Measurements from ENCODE around the gene CD28. TPM values are rescaled to one million over a fixed set of nuclear protein-coding genes. Genes with fewer than 3 reads are reported as not detected.

The CD28 gene
- total RNA-seq, 3 donors from 2014 or later (not counting 1 experiment from before 2014, with no cell fraction given): 0.54 to 3.5 (median 3.3) TPM

DNA sequence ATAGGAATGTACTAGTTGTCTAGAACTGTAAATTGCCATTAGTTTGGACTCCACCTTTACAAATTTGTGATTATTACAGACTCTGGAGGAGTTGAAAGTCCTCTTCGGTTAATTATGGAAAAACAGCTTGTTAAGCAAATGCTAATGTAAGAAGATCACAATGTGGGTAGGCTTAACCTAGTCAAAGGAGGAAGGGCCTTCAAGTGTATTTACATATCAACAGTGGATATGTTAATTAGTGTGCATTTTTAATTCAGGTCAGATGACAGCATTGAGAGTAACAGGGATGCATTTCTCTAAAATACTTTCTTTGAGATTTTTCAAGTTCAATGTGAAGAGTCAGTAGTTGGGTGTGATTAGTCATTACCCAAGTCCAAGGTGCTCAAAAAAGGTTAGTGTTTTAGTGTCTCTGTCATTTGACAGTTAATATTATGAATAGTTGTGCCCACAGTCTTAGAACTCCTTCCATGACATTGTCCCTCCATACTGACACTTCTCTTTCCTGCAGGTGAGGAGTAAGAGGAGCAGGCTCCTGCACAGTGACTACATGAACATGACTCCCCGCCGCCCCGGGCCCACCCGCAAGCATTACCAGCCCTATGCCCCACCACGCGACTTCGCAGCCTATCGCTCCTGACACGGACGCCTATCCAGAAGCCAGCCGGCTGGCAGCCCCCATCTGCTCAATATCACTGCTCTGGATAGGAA, 28.0 kb downstream of the CD28 start:
- H3K4me3 Mint-ChIP-seq: no peak overlapping the region
- no peak overlapping the region for H3K27ac ChIP-seq (ENCODE audit: low read length)
- no peaks in the 10 kb centered on the region for H3K9me3 Mint-ChIP-seq
- H3K27me3 Mint-ChIP-seq (ENCODE audit: low read depth in 2 of 2): no peaks in the 10 kb centered on the region
- no peak overlapping the region for H3K27ac Mint-ChIP-seq
- ATAC-seq (no peak), DNase-seq (no peak)
- intact Hi-C loops (cut with micrococcal nuclease): no loop called here
- no peaks in the 10 kb centered on the region for H3K4me1 ChIP-seq (ENCODE audit: control insufficient read depth, insufficient read depth, low read length)
- no peak overlapping the region for H3K4me3 ChIP-seq (ENCODE audit: low read length)
- no peaks in the 10 kb centered on the region for H3K36me3 Mint-ChIP-seq
- no peaks in the 10 kb centered on the region for H3K9me3 ChIP-seq (ENCODE audit: control insufficient read depth, insufficient read depth, low read length)
- peaks cover 0 to 6% of the 10 kb centered on the region in 2 donors for H3K4me1 Mint-ChIP-seq
- WGBS (ENCODE audit: insufficient coverage): 95% methylated on average over 12 of the region's 12 CpGs
- H3K36me3 ChIP-seq (ENCODE audit: control insufficient read depth, insufficient read depth, low read length): no peaks in the 10 kb centered on the region
- no peaks in the 10 kb centered on the region for H3K27me3 ChIP-seq (ENCODE audit: control insufficient read depth, insufficient read depth, low read length)
- TF ChIP-seq, protein P1, sequence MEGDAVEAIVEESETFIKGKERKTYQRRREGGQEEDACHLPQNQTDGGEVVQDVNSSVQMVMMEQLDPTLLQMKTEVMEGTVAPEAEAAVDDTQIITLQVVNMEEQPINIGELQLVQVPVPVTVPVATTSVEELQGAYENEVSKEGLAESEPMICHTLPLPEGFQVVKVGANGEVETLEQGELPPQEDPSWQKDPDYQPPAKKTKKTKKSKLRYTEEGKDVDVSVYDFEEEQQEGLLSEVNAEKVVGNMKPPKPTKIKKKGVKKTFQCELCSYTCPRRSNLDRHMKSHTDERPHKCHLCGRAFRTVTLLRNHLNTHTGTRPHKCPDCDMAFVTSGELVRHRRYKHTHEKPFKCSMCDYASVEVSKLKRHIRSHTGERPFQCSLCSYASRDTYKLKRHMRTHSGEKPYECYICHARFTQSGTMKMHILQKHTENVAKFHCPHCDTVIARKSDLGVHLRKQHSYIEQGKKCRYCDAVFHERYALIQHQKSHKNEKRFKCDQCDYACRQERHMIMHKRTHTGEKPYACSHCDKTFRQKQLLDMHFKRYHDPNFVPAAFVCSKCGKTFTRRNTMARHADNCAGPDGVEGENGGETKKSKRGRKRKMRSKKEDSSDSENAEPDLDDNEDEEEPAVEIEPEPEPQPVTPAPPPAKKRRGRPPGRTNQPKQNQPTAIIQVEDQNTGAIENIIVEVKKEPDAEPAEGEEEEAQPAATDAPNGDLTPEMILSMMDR (IDR thresholded peaks at IDR 0.05): no peak

GRCh38 chr2:203737360-203737759, 30.9 kb downstream of the CD28 start:
- 100% methylated on average over 1 of the region's 1 CpG for WGBS (ENCODE audit: insufficient coverage)
- Mint-ChIP-seq H3K4me1 (peaks cover 13 to 18% of the 10 kb centered on the region in 2 donors), H3K9me3 (no peaks in the 10 kb centered on the region), H3K4me3 (no peak overlapping the region), H3K27ac (no peak overlapping the region), H3K36me3 (no peaks in the 10 kb centered on the region), H3K27me3 (ENCODE audit: low read depth in 2 of 2) (no peaks in the 10 kb centered on the region)
- Histone ChIP-seq H3K9me3 (ENCODE audit: control insufficient read depth, insufficient read depth, low read length) (no peaks in the 10 kb centered on the region), H3K27ac (ENCODE audit: low read length) (no peak overlapping the region), H3K27me3 (ENCODE audit: control insufficient read depth, insufficient read depth, low read length) (no peaks in the 10 kb centered on the region), H3K4me3 (ENCODE audit: low read length) (no peak overlapping the region), H3K4me1 (ENCODE audit: control insufficient read depth, insufficient read depth, low read length) (peaks cover 7% of the 10 kb centered on the region), H3K36me3 (ENCODE audit: control insufficient read depth, insufficient read depth, low read length) (no peaks in the 10 kb centered on the region)
- intact Hi-C loops (cut with micrococcal nuclease): no loop called here
- TF ChIP-seq, protein P1 (IDR thresholded peaks at IDR 0.05): no peak
- no peak for ATAC-seq
- no peak for DNase-seq

- no peak for ATAC-seq
- intact Hi-C loops (cut with micrococcal nuclease): no loop called here
- WGBS (ENCODE audit: insufficient coverage): 20% methylated on average over 1 of the region's 2 CpGs
These were observed 32.9 kb downstream of the CD28 start for GRCh38 chr2:203739351-203739750.

More at GRCh38 chr2:203739351-203739750, 32.9 kb downstream of the CD28 start:
- no peaks in the 10 kb centered on the region for H3K36me3 Mint-ChIP-seq
- no peak overlapping the region for H3K4me3 Mint-ChIP-seq
- H3K9me3 Mint-ChIP-seq: no peaks in the 10 kb centered on the region
- Histone ChIP-seq H3K27ac (ENCODE audit: low read length) (no peak overlapping the region), H3K4me3 (ENCODE audit: low read length) (no peak overlapping the region), H3K9me3 (ENCODE audit: control insufficient read depth, insufficient read depth, low read length) (no peaks in the 10 kb centered on the region), H3K4me1 (ENCODE audit: control insufficient read depth, insufficient read depth, low read length) (peaks cover 7% of the 10 kb centered on the region), H3K36me3 (ENCODE audit: control insufficient read depth, insufficient read depth, low read length) (no peaks in the 10 kb centered on the region), H3K27me3 (ENCODE audit: control insufficient read depth, insufficient read depth, low read length) (no peaks in the 10 kb centered on the region)
- H3K4me1 Mint-ChIP-seq: peaks cover 13% of the 10 kb centered on the region in 2 donors
- TF ChIP-seq, protein P1 (IDR thresholded peaks at IDR 0.05): no peak
- no peaks in the 10 kb centered on the region for H3K27me3 Mint-ChIP-seq (ENCODE audit: low read depth in 2 of 2)
- DNase-seq: peak in 1 of 2 donors; percentile 44
- no peak overlapping the region for H3K27ac Mint-ChIP-seq

All from natural killer cell (primary cell).